HG02943 (cell line): ENCODE results near the gene UGGT1.

Experiments
- ATAC-seq: cut with Tn5 transposase; IDR thresholded peaks from one replicate; pipeline ENCODE4 v1.9.1; 2021; ENCODE audit warnings: mild to moderate bottlenecking, low read depth, moderate library complexity; ENCODE audit not compliant: unreplicated experiment

Gene UGGT1, protein sequence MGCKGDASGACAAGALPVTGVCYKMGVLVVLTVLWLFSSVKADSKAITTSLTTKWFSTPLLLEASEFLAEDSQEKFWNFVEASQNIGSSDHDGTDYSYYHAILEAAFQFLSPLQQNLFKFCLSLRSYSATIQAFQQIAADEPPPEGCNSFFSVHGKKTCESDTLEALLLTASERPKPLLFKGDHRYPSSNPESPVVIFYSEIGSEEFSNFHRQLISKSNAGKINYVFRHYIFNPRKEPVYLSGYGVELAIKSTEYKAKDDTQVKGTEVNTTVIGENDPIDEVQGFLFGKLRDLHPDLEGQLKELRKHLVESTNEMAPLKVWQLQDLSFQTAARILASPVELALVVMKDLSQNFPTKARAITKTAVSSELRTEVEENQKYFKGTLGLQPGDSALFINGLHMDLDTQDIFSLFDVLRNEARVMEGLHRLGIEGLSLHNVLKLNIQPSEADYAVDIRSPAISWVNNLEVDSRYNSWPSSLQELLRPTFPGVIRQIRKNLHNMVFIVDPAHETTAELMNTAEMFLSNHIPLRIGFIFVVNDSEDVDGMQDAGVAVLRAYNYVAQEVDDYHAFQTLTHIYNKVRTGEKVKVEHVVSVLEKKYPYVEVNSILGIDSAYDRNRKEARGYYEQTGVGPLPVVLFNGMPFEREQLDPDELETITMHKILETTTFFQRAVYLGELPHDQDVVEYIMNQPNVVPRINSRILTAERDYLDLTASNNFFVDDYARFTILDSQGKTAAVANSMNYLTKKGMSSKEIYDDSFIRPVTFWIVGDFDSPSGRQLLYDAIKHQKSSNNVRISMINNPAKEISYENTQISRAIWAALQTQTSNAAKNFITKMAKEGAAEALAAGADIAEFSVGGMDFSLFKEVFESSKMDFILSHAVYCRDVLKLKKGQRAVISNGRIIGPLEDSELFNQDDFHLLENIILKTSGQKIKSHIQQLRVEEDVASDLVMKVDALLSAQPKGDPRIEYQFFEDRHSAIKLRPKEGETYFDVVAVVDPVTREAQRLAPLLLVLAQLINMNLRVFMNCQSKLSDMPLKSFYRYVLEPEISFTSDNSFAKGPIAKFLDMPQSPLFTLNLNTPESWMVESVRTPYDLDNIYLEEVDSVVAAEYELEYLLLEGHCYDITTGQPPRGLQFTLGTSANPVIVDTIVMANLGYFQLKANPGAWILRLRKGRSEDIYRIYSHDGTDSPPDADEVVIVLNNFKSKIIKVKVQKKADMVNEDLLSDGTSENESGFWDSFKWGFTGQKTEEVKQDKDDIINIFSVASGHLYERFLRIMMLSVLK (N-terminal part only)

GRCh38 chr2:128090945-128091725 is at the start of gene UGGT1:
UGGT1 (plus strand) TSS chr2:128091200; CDS start chr2:128091358, 158 bp downstream.
- peak; percentile 96 for ATAC-seq

- no peak for ATAC-seq
Measured at GRCh38 chr2:128041561-128041960, 49.4 kb upstream of the UGGT1 start.

DNA sequence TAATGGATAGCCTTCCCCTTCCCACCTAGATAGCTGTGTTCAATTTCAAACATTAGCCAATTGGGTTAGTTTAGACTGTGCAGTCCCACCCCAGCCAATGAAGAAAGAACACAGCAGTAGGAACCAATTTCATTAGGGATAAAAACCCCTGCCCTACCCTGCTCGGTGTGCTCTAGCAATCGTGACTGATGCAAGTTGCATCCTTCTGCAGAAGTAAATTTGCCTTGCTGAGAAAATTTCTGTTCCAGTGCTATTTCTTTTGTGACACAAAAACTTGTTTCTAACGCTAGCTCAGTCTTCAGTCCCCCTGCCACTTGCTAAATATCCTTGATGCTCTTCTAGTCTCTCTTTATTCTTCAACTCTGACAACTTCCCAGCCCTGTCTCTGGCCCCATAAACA is 48.0 kb upstream of the UGGT1 start:
- ATAC-seq = no peak

GRCh38 chr2:128053331-128053730 is 37.7 kb upstream of the UGGT1 start:
- no peak for ATAC-seq

DNA sequence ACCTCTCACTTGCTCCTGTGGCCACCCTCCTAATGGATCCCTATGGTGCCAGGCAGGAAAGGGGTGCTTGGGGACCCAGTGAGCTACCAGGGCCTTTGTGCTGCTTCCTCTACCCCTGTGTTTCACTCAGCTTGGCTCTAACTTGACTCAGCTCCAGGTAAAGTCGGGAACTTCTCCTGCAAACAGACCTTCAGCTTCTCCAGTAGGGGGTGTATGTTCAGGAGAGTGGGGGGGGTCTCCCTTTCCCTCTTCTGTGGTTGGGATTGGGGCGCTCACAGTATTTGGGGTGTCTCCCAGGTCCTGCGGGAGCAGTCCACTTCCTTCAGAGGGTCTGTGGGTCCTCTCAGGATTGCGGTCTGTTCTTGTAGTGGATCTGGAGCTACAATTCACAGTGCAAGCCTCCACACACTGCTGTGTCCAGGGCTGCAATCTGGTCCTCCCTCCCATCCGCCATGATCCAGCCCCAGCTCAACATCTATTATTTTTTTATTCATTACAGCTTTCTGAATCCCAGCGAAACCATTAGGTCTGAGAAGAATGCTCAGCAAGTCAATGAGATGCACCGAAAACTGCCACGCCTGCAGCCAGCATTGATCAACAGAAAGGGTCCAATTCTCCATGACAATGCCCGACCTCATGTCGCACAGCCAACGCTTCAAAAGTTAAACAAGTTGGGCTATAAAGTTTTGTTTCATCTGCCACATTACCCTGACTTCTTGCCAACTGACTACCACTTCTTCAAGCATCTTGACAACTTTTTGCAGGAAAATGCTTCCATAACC is 36.7 kb upstream of the UGGT1 start:
- ATAC-seq = no peak

GRCh38 chr2:128057334-128057733 is 33.7 kb upstream of the UGGT1 start:
- ATAC-seq = no peak

DNA sequence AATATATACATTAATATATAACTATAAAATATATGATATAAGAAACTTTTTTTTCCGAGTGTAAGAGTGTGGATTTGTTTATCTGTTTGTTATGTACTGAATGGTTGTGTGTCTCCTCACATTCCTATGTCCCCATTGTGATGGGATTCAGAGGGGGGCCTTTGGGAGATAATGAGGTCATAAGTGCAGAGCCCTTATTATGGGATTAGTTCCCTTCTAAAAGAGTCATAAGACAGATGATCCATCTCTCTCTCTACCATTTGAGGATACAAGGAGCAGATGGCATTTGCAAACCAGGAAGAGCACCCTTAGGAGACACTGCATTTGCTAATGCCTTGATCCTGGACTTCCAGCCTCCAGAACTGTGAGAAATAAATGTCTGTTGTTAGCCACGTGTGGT is 32.9 kb upstream of the UGGT1 start:
- ATAC-seq = no peak

- ATAC-seq = no peak
Measured at GRCh38 chr2:128062571-128062970, 28.4 kb upstream of the UGGT1 start.

GRCh38 chr2:128064353-128064752 is 26.6 kb upstream of the UGGT1 start:
- no peak for ATAC-seq

- ATAC-seq = no peak
Measured at GRCh38 chr2:128069769-128070168, 21.2 kb upstream of the UGGT1 start.

GRCh38 chr2:128073278-128073677 is 17.7 kb upstream of the UGGT1 start:
- ATAC-seq = no peak

DNA sequence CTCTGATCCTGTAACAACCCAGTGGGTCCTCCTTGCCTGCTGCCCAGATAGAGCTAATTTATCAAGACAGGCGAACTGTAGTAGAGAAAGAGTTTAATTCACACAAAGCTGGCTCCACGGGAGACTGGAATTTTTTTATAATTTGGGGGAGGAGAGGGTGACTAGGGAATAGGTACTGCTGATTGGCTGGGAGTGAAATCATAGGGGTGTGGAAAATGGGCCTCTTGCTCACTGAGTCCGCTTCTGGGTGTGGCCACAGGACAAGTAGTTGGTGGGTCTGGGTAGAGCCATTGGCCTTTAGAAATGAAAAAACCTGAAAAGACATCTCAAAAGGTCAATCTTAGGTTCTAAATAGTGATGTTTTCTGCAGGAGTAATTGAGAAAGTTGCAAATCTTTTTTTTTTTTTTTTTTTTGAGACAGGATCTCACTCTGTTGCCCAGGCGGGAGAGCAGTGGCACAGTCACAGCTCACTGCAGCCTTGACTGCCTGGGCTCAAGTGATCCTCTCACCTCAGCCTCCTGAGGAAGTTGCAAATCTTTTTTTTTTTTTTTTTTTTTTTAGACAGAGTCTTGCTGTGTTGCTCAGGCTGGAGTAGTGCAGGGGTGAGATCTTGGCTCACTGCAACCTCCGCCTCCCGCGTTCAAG is 14.4 kb upstream of the UGGT1 start:
- ATAC-seq = no peak

GRCh38 chr2:128084757-128085156 is 6.2 kb upstream of the UGGT1 start:
- no peak for ATAC-seq

- no peak for ATAC-seq
Measured at GRCh38 chr2:128086244-128086643, 4.8 kb upstream of the UGGT1 start.

DNA sequence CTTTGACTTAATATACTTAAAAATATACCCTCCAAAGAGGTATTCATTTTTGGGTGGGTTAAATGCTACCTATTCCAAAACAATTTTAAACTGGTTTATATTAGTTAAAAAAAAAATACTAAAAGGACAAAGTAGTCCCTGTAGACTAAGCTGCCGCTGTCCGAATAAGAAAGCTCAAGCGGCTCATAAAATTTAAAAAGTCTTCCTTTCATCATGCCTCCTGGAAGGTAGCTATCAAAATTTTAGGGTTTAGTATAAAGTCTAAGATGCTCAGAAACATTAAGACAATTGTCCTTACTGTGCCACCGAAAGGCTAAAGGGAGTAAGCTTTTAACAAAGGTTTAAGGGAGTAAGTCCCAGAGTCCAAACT is 440 bp upstream of the UGGT1 start:
- ATAC-seq = no peak

GRCh38 chr2:128091726-128092080 is 703 bp downstream of the UGGT1 start:
- no peak for ATAC-seq

DNA sequence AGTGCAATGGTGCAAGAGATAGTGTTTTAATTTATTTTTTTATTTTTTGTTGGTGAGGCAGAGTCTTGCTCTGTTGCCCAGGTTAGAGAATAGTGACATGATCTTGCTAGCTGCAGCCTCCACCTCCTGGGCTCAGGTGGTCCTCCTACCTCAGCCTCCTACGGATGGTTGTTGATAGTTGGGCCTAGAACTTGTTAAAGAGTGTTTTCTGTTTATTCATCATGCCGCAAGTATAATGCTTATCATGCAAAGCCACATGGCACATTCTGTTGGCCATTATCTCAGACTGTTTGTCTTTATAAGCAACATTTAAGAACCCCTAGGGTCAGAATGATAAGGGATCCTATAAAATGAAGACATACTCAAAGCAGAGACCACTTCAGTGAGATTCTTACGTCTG is 1.7 kb downstream of the UGGT1 start:
- ATAC-seq = no peak

DNA sequence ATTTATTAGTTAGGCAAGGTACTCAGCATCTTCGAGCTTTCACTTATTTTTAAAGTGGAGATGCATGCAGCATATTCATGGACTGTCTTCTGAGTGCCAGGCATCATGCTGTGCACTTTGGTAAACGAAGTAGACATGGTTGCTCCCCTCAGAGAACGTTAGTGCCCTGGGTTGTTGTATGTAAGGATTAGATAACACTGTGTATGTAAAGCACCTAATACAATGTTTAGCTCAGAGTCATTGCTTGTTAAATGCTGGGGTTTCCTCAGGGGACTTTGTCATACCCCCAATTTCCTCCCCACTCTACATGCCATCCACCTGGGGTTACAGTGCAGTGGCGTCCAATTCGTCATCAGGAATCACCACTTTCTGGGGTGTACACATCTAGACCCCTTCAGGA is 2.8 kb downstream of the UGGT1 start:
- no peak for ATAC-seq

GRCh38 chr2:128095201-128095600 is 4.2 kb downstream of the UGGT1 start:
- ATAC-seq = no peak
